ENCODE data around the gene DALRD3.
"Not testable (repeated sequence)": the region's sequence is repeated elsewhere in the genome, so short reads cannot be mapped to it uniquely, and the experiment has no call there.

Gene DALRD3

GRCh38 chr3:49021213-49021812 lies 2.9 kb upstream of the DALRD3 start:
- peak; percentile 72 for ATAC-seq

GRCh38 chr3:49020330-49021212 lies 2.2 kb upstream of the DALRD3 start:
- ATAC-seq, result no peak

GRCh38 chr3:49019941-49020329 lies 1.6 kb upstream of the DALRD3 start:
- ATAC-seq, result no peak

- ATAC-seq, result no peak
These were observed 277 bp upstream of the DALRD3 start for GRCh38 chr3:49018707-49019006.

- no peak for ATAC-seq
These were observed 980 bp downstream of the DALRD3 start for GRCh38 chr3:49017229-49017970.

- no peak for ATAC-seq
These were observed 1.8 kb downstream of the DALRD3 start for GRCh38 chr3:49016414-49017228.

- no peak for ATAC-seq
These were observed 2.6 kb downstream of the DALRD3 start for GRCh38 chr3:49015765-49016164.

GRCh38 chr3:49015072-49015471 lies 3.3 kb downstream of the DALRD3 start:
- ATAC-seq, result no peak

GRCh38 chr3:49013738-49014660 lies 4.4 kb downstream of the DALRD3 start:
- ATAC-seq, result peak in 1 of 2 donors; percentile 42

GRCh38 chr3:49013113-49013737 lies 5.2 kb downstream of the DALRD3 start:
- ATAC-seq, result no peak

- ATAC-seq, result no peak
These were observed 5.9 kb downstream of the DALRD3 start for GRCh38 chr3:49012441-49013017.

- no peak for ATAC-seq
These were observed 9.0 kb downstream of the DALRD3 start for GRCh38 chr3:49009396-49009795.

GRCh38 chr3:49008627-49009026 lies 9.8 kb downstream of the DALRD3 start:
- ATAC-seq, result not testable (repeated sequence)

- ATAC-seq, result peak; percentile 52 to 53
These were observed 10.4 kb downstream of the DALRD3 start for GRCh38 chr3:49007771-49008528.

GRCh38 chr3:49007068-49007770 lies 11.2 kb downstream of the DALRD3 start, which contains the start of gene WDR6:
Gene WDR6 (plus strand): TSS chr3:49007391. CDS start chr3:49007432, 41 bp downstream.
- peak; percentile 91 to 94 for ATAC-seq

GRCh38 chr3:49006408-49007067 lies 11.8 kb downstream of the DALRD3 start:
- no peak for ATAC-seq

GRCh38 chr3:49005998-49006397 lies 12.4 kb downstream of the DALRD3 start:
- no peak for ATAC-seq

GRCh38 chr3:49005303-49005680 lies 13.1 kb downstream of the DALRD3 start:
- ATAC-seq, result no peak
